GM21367 (cell line): ENCODE results near the gene IRAK1.
A peak's percentile ranks its signal among the peaks of the same experiment; 100 is the strongest.

ENCODE experiments used
- ATAC-seq: cut with Tn5 transposase; IDR thresholded peaks from one replicate; pipeline ENCODE4 v1.9.1; 2021; ENCODE audit not compliant: unreplicated experiment

IRAK1 gene

DNA sequence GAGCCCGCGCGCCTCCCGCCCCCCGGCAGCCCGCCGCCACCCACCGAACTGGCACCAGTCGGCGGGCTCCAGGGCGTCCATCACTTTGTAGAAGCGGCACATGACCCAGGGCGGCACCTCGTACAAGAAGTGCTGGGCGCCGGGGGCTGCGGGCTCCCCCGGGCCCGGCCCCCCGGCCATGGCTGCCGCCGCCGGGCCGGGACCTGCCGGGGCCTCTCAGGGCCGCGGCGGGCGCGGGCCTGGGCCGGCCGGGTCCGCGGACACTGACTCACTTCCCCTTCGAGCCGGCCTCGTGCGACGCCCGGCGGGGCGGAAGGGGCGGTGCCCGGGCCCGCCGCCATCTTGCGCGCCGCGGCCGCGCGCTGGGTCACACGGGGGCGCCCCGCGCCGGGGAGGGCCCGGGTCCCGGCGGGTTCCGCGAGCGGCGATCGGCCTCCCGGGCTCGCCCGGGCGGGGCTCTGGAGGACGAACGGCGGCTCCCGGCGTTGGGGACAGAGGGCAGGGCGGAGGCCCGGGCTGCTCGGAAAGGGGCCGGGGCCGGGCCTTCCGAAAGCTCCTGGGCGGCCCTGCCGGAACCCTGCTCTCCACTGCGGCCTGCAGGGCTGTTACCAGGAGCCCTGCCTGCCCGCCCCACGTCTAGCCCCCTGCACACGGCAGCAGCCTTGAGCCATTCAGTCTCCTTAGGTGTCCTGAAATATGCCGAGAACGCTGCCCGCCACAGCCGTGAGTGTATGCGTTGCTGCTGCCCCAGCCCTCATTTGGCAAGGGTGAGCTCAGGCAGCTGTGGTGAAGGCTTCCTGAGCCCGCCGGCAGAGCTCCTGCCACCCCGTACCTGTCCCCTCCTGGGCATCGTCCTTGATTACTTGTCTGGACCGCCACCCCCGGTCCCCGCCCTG lies at the start of gene IRAK1:
IRAK1 (minus strand) TSS at position 270 of the 896 bp plus-strand sequence; CDS start at position 180, 90 bp downstream.
- peak; percentile 62 for ATAC-seq

DNA sequence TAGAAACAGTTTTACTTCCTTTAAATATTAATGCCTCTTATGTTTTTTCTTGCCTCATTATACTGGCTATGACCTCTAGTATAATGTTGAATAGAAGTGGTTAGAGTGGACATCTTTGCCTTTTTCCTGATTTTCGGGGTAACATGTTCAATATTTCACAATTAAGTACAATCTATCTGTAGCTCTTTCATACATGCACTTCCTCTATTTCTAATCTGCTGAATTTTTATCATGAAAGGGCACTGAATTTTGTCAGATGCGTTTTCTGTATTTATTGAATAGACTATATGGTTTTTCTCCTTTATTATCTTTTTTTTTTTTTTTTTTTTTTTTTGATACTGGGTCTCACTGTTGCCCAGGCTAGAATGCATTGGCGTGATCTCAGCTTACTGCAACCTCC lies 48.9 kb upstream of the IRAK1 start:
- ATAC-seq: no peak

DNA sequence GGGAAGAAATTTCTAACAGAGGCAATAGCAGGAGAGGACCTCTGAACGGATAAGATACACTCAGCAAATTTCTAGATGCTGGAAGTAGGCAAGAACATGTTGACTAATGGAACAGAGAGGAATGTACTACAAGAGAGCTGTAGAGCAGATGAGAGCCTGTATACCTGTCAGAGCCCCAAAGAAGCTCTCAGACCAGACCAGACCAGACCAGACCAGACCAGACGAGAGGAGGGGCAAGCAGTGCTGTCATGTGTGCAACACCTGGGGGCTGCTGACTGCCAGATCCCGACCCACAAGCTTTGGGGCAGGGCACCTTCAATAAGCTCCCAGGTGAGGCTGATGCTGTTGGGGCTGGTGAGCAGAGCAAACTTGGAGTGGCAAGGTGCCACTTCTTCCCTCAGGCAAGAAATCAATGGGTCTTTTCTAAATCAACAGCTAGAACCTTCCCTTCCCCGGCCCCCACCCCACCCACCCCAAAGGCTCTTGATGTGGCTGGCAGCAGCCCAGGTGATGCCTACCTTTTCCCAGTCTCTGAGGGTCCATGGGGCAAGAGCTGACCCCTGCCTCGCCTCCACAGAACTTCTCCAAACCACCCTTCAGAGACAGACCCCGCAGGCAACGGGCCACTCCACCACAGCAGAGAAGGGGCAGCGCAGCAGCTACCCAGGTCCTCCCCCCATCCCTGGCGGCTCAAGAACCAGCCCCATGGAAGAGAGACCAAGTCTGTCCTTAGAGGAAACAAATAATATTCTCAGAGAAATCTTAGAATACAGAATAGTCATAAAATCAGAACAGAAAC lies 45.1 kb upstream of the IRAK1 start:
- no peak for ATAC-seq

DNA sequence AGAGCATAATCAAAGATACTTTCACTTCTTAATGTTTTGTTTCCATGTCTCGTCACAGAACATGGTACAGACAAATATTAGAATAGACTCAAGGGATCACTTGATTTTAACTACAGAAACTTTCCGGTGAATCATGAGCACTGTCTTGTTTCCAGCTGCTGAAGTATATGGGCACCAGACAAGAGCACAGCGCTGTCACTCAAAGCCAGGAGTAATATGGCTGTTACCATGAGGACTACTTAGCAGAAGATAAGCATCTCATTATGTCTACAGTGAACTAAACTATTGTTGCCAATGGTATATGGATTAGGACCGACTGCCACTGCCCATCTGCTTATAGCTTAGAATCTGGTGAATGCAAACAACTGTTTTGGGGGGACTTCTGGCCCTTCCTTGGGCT lies 43.5 kb upstream of the IRAK1 start:
- no peak for ATAC-seq

DNA sequence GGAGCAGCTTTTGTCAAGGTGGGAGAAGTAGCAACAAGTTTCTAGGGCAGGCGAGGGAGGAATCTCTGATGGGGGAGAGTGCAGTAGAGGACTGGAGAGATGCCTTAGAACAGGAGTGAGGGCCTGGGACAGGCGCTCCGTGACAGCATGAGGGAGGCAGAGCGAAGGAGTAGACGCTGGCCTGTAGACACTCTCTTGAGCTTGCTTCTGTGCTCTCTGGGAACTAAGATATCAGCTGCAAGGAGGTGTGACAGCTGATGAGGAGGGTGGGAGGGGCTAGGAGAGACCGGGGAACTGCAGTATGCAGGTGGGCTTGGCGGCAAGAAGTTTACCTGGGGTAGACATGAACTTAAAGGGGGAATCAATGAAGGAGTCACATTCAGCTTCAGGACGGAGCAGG lies 42.1 kb upstream of the IRAK1 start:
- no peak for ATAC-seq

DNA sequence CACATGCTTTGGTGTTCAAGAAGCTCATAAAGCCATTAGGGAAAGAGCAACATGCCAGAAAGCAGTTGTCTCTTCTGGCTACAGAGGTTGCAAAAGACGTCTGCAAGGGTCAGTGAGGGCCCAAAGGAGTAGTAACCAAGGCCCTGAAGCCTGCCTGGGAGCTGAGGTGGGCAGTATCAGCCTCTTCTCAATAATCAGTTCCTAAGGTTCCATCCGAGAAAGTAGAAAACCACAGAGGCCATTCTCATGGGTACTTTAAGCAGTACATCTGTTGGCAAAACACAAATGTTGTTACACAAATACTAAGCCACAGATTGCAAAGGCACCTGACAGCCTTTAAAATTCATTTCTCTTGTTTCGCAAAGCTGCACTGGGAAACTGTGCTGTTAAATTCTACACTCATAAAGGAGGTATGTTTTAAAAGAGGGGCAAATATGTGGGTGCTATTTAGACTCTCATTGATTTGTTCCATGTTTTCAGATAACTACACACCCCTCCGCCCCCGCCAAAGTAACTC lies 40.1 kb upstream of the IRAK1 start:
- ATAC-seq: no peak

DNA sequence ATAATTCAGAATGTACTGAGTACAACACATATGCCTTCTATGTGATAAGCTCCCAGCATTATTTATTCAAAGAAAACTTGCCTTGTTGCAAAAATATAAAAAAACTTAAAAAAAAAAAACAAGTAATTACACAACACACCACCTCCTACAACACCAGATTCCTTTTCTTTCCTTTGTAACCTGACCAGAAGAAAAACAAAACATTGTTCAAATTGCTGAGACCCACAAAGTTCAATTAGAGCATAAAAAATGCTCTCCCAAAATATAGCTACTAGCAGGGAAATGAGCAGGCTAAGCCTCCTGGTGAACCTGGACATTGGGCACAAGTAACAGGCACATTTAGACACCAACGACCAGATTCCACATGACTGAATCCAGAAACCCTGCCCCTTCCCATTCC lies 39.5 kb upstream of the IRAK1 start:
- ATAC-seq: no peak

DNA sequence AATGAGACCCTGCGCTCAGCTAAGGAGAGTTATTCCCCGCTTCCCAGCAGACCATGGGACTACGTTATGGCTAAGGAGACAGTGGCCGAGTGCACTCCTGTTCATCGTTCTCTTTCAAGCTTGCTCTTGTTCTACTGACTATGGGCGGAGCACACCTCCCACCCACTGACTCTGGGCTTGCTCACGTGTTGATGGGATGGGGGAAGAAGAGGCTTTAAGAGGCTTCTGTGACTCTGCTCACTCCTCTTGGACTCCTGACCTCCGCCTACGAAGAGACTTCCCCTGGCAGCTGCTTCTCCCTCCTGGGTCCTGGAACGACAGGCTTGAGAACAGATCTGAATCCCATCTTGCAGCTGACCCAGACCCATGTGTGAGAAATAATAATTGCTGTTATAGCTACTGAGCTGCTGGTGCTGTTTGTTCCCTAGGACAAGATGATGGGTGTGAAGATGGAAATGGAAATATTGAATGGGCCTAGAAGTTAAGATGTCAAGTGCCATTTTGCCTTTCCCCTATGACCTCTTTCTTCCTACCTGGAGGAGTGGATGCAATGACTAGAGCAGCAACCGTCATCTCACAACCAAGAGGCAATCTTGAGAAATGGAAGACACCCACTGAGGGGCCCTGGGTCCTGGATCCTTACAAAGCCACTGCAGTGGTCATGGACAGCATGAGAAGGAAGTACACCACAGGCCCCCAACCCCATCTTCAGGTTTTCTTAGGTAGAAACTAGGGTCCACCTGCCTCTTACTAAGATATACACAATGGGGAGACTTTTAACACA lies 38.7 kb upstream of the IRAK1 start:
- no peak for ATAC-seq

DNA sequence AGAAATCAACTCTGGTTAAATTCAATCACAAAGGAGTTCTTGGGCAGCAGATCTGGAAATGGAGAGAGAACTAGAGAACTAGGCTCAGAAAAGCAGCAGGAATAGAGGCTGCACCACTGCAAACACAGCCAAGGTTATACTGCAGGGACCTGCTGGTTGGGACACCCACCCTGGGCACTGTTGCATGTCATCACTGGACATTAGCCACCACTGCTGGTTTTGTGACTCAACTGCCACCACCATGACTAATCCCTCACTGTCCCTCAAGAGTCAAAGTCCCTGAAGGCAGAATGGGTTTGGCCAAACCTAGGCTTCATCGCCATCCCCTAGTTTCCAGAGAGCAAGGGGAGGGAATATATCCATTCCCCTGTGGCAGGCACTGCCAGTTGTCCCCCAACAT lies 38.1 kb upstream of the IRAK1 start:
- ATAC-seq: no peak

DNA sequence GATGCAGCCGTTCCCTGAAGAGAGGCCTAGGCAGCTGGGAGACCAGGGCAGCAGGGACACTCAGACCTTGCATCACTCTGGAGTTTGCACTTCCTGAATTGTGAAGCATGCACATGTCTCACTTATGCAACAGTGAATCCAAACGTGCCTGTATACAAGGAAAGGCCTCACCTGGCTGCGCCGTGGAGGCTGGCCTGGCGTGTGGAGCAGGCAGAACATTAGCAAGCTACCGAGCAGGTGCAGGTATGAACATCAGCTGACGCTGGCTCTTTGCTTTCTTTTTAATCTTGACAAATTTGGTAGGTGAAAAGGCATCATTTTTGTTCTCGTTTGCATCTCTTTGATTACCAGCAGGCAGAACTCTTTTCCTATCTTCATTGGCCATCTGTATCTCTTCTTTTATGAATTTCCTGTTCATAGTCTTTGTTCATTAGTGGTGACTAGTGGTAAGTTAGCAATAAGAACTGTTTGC lies 37.1 kb upstream of the IRAK1 start:
- ATAC-seq: no peak

DNA sequence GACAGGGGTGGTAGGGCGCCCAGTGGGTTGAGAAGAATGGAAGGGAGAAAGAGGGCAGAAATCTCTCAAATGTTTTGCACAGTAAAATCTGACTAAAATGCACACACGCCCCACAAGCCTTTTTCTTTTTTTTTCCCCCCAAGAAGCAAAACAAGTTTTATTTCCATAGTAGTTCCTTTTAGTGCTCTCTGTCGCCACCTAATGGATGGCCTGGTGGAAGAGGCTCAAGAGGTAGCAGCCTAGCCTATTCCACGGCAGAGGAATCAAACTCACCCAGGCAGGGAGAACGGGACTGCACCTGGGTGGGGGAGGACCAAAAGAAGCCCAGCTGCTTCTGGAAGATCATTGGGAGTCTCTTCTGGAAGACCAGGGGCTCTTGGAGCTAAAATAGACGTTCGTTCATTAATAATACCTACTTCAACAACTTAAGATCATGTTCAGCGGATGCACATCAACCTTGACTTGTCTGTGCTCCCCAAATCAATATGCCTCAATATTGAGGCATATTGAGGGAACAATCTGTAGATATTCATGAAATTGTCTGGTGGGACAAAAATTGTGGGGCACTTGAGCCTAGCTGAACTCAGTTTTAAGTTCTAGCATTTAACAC lies 31.6 kb upstream of the IRAK1 start:
- ATAC-seq: no peak

DNA sequence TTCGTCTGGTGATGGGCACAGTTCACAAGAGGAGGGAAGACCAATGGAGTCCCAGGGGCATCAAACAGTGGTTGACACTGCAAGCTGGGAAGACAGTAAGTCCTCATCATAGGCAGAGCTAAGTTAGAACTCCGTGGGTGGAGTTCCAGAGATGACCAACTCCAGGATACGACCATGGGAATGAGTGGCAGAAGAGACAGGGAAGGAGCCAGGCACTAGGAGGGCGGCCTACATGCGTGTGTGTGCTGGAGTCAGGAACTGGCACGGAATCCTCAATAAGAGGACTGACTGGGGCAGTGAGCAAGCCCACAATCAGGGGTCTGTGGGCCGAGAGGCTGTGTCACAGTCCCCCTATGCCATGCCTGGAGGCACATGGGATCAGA lies 30.4 kb upstream of the IRAK1 start:
- ATAC-seq: no peak

DNA sequence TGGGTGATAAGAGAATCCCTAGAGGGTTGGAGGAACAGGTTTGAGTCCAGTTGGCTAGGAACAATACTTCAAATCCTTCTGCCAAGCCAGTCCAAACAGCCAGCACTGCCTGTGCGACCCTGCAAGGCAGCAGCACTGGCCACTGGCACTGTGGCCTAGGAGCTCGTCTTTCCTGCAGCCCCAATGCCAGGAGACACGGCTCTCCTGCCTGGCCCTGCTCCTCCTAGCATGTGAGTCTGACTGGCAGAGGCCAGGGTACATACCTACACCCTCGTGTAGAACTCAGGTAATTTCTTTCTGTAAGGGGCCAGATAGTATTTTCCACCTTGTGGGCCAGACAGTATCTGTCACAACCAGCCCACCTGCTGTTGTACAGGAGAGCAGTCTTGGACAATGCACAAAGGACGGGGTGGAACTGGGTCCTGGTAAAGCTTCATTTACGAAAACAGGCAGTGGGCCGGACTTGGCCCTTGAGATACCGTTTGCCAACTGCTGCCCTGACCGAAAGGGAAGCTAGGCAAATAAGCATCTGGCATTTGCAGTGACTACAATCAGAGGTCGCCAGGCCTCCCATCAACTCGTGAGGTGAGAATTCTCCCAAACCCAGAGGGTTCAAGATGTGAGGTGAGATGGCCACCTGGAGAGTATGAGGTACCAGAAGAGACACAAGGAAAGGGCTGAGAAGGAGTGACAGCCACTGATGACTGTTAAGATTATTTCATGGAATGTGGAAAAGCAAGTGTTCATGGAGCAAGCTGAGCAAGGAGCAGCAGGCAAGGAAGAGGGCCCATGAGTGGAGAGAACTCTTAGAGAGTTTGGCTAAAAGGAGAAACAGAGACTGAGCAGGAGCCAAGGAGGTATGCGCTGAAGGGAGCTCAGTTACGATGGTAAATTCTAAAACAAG lies 29.8 kb upstream of the IRAK1 start:
- ATAC-seq: no peak

DNA sequence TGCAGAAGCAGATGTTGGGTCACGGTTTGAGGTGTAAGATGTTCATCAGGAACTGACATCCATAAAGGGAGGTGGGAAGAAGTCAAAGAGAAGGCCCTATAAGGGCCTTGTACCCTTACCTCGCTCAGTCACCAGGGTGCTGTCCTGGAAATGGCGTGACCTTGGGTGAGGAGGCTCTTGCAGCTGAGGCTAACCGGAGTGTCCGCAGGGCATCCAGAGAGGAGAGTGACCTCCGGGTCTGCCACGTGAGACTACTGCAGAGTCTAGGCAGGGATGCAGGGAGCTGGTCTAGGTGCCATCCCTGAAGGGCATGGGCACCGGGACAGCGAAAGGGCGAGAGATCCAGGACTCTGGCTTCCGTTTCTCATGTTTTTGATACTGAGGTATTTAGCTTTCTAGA lies 28.7 kb upstream of the IRAK1 start:
- ATAC-seq: no peak

DNA sequence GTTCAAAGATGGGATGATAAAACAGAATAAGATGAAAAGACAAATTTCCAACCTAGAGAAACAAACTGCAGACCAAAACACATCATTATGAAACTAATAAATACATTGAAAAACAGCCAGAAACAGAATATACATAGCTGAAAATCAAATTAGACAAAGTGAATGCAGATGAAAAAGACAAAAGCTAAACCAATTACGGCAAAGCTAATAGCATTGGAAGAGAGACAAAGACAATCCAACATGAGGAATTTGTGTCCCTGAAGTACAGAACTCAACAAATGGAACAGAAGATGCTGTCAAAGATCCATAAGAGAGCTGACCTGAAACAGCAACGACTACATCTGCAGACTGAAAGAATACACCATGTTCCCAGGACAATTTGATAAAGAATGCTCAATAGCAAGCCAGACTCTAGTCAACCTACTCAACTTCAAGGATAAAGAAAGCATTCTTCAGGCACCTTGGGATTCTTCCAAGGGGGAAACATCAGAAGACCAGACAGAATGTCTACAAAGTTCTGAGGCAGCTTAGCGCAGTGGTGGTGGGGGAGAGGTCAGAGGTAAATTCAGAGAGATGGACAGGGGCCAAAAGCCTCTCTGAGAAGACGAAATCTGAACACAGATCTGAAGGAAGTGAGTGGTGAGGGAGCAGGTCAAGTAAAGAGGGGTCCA lies 27.4 kb upstream of the IRAK1 start:
- no peak for ATAC-seq

DNA sequence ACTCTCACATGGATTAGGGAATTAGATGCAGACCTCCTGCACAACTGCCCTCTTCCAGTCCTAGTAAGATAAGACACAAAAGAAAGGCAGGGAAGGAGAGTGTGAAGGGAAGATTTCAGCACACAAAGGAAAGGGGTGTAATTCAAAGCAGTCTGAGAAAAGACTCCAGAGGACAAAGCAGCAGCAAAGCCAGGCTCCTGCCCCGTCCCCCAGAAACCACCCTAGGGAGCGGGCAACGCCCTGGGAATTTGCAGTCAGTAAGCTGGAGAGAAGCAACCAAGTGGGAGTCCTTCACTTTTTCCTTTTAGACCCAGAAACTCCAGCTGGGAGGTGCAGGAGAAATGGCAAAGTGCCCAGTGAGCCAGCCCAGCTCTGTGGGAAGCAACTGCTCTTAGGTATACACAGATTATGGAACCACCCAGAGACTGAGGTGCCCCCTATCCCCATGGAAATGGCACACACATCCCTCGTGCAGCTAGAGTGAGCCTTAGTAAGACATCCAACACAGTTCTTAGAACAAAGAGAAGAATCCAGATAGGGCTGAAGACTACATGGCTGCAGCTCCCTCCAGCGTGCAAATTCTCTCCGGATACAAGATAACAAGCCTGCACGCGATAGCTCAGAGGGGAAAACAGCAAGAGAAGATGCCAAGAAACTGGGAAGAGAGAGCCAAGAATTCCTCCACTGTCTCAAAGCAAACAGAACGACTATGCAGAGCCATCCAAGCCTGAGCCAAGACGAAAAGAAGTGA lies 26.5 kb upstream of the IRAK1 start:
- ATAC-seq: no peak

DNA sequence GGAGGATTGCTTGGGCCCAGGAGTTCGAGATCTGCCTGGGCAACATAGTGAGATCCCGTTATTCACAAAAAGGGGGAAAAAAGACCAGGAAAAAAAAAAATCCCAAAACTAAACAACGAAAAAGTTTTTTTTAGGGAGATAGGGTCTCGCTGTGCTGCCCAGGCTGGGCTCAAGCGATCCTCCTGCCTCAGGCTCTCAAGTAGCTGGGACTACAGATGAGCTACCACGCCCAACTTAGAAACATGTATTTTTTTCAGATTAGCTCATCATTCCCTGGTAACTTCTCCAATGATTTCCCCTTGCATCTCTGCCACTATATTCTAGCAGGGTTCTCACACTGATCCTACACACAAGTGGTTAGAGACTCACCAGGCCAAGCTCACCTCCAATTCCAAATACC lies 24.4 kb upstream of the IRAK1 start:
- ATAC-seq: no peak

DNA sequence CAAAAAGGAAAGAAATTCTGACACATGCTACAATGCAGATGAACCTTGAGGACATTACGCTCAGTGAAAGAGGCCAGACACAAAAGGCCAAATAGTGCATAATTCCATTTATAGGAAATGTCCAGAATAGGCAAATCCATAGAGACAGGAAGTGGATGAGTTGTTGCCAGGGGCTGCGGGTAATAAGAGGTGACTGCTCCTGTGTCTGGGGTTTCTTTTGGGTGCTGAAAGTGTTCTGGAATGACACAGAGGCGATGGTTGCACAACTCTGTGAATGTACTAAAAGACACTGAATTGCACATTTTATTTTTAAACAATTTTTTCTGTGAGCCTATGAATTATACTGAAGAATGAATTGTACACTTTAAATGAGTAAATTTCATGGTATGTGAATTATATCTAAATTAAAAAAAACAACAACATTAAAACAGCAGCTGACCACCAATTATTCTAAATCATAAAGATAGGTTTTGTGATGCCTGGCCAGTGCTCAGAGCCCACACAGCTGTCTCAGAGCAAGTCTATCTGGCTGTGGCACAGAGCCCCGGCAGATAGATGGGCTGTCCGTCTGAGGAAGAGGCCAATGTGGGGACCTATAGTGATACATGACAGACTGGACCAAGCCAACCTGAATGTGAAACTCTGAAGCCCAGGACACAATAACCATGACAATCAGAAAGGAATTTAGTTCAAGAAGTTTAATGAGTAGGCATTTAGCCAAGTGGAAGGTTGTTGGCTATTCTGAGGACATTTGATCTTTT lies 23.5 kb upstream of the IRAK1 start:
- ATAC-seq: no peak
